Muscle layer of duodenum (tissue), 2 donors: ENCODE results near the gene TBPL2.
"Not testable (repeated sequence)": the region's sequence is repeated elsewhere in the genome, so short reads cannot be mapped to it uniquely, and the experiment has no call there.

Experiments
- H3K27ac ChIP-seq: one replicate; pipeline ENCODE4 v1.7.0; 2013; ENCODE audit warnings: mild to moderate bottlenecking, low read length
- H3K27me3 ChIP-seq: one replicate; pipeline ENCODE4 v1.7.0; 2013; ENCODE audit warnings: low read depth, mild to moderate bottlenecking, control low read depth, low read length
- H3K36me3 ChIP-seq, 2 donors: one replicate each; pipeline ENCODE4 v1.7.0; 2013; ENCODE audit warnings: low read length in 2 of 2, control low read depth in 1 of 2, mild to moderate bottlenecking in 1 of 2; ENCODE audit not compliant: insufficient read depth in 2 of 2, control insufficient read depth in 1 of 2
- H3K4me1 ChIP-seq, 2 donors: one replicate each; pipeline ENCODE4 v1.7.0; 2013; ENCODE audit warnings: low read length in 2 of 2, mild to moderate bottlenecking in 2 of 2, control low read depth in 1 of 2, moderate library complexity in 1 of 2; ENCODE audit not compliant: insufficient read depth in 2 of 2, control insufficient read depth in 1 of 2
- H3K4me3 ChIP-seq, 2 donors: one replicate each; pipeline ENCODE4 v1.7.0; 2013; ENCODE audit warnings: low read length in 2 of 2, low read depth in 1 of 2, mild to moderate bottlenecking in 1 of 2
- H3K9me3 ChIP-seq, 2 donors: one replicate each; pipeline ENCODE4 v1.7.0; 2013; ENCODE audit warnings: low read length in 2 of 2, control low read depth in 1 of 2, mild to moderate bottlenecking in 1 of 2; ENCODE audit not compliant: control insufficient read depth in 1 of 2
- donor health status: healthy.

Gene TBPL2

GRCh38 chr14:55422338-55422737 is 18.1 kb downstream of the TBPL2 start:
- not testable (repeated sequence) for H3K4me3 ChIP-seq, H3K4me1 ChIP-seq, H3K27ac ChIP-seq, H3K36me3 ChIP-seq, H3K9me3 ChIP-seq, H3K27me3 ChIP-seq

GRCh38 chr14:55419663-55420062 is 20.8 kb downstream of the TBPL2 start:
- no peaks in the 10 kb centered on the region for H3K27me3 ChIP-seq
- H3K4me3 ChIP-seq, result no peak overlapping the region
- no peaks in the 10 kb centered on the region for H3K9me3 ChIP-seq
- H3K4me1 ChIP-seq, result no peaks in the 10 kb centered on the region
- H3K27ac ChIP-seq, result no peak overlapping the region
- no peaks in the 10 kb centered on the region for H3K36me3 ChIP-seq

GRCh38 chr14:55418411-55418810 is 22.0 kb downstream of the TBPL2 start:
- Histone ChIP-seq H3K27me3 (no peaks in the 10 kb centered on the region), H3K4me3 (no peak overlapping the region), H3K27ac (no peak overlapping the region)

GRCh38 chr14:55417955-55418354 is 22.5 kb downstream of the TBPL2 start:
- Histone ChIP-seq H3K4me1 (no peaks in the 10 kb centered on the region), H3K27me3 (no peaks in the 10 kb centered on the region), H3K9me3 (no peaks in the 10 kb centered on the region), H3K36me3 (no peaks in the 10 kb centered on the region), H3K4me3 (no peak overlapping the region), H3K27ac (no peak overlapping the region)

More at GRCh38 chr14:55418411-55418810, 22.0 kb downstream of the TBPL2 start:
- Histone ChIP-seq H3K9me3 (no peaks in the 10 kb centered on the region), H3K4me1 (no peaks in the 10 kb centered on the region), H3K36me3 (no peaks in the 10 kb centered on the region)

GRCh38 chr14:55416866-55417265 is 23.6 kb downstream of the TBPL2 start:
- Histone ChIP-seq H3K4me3 (no peak overlapping the region), H3K27me3 (no peaks in the 10 kb centered on the region), H3K4me1 (no peaks in the 10 kb centered on the region), H3K9me3 (no peaks in the 10 kb centered on the region), H3K36me3 (no peaks in the 10 kb centered on the region), H3K27ac (no peak overlapping the region)

GRCh38 chr14:55414551-55414950 is 25.9 kb downstream of the TBPL2 start:
- no peak overlapping the region for H3K4me3 ChIP-seq
- H3K9me3 ChIP-seq, result no peaks in the 10 kb centered on the region
- H3K36me3 ChIP-seq, result no peaks in the 10 kb centered on the region
- no peak overlapping the region for H3K27ac ChIP-seq
- peaks cover 15% of the 10 kb centered on the region in 2 donors for H3K4me1 ChIP-seq
- H3K27me3 ChIP-seq, result no peaks in the 10 kb centered on the region

- Histone ChIP-seq H3K4me1 (peaks cover 15 to 18% of the 10 kb centered on the region in 2 donors), H3K36me3 (no peaks in the 10 kb centered on the region), H3K27me3 (no peaks in the 10 kb centered on the region), H3K4me3 (peak overlapping the region in 1 of 2 donors; percentile 89), H3K27ac (no peak overlapping the region), H3K9me3 (no peaks in the 10 kb centered on the region)
Measured at GRCh38 chr14:55412676-55413075, 27.7 kb downstream of the TBPL2 start.

GRCh38 chr14:55411426-55412389 is 28.7 kb downstream of the TBPL2 start, which contains the start of gene ATG14:
Gene ATG14, minus strand, starts transcription at chr14:55411830. Its CDS starts 8 bp downstream, at chr14:55411822.
- Histone ChIP-seq H3K4me3 (peak within 1 kb of the TSS; percentile 89 to 99), H3K4me1 (peaks cover 15 to 18% of the 10 kb centered on the region in 2 donors), H3K27ac (peak within 1 kb of the TSS; percentile 90), H3K9me3 (no peaks in the 10 kb centered on the region), H3K27me3 (no peaks in the 10 kb centered on the region), H3K36me3 (no peaks in the 10 kb centered on the region)

- Histone ChIP-seq H3K4me3 (peak overlapping the region; percentile 89 to 99), H3K9me3 (no peaks in the 10 kb centered on the region), H3K27ac (peak overlapping the region; percentile 33), H3K4me1 (peaks cover 15 to 18% of the 10 kb centered on the region in 2 donors), H3K27me3 (no peaks in the 10 kb centered on the region), H3K36me3 (no peaks in the 10 kb centered on the region)
Measured at GRCh38 chr14:55410876-55411275, 29.5 kb downstream of the TBPL2 start.

GRCh38 chr14:55404173-55404854 is 36.1 kb downstream of the TBPL2 start:
- Histone ChIP-seq H3K4me3 (no peak overlapping the region), H3K4me1 (peaks cover 0 to under 1% of the 10 kb centered on the region in 2 donors), H3K36me3 (no peaks in the 10 kb centered on the region), H3K27me3 (no peaks in the 10 kb centered on the region), H3K9me3 (no peaks in the 10 kb centered on the region), H3K27ac (no peak overlapping the region)

- peaks cover 0 to 4% of the 10 kb centered on the region in 2 donors for H3K36me3 ChIP-seq
- H3K4me3 ChIP-seq, result no peak overlapping the region
- no peak overlapping the region for H3K27ac ChIP-seq
Measured at GRCh38 chr14:55401751-55402150, 38.7 kb downstream of the TBPL2 start.

More at GRCh38 chr14:55401751-55402150, 38.7 kb downstream of the TBPL2 start:
- Histone ChIP-seq H3K4me1 (no peaks in the 10 kb centered on the region), H3K27me3 (no peaks in the 10 kb centered on the region), H3K9me3 (no peaks in the 10 kb centered on the region)
